HG03060 (cell line): Measurements from ENCODE around the gene XIRP1.

Experiments used
- ATAC-seq: cut with Tn5 transposase; IDR thresholded peaks from one replicate; pipeline ENCODE4 v1.9.1; 2021; ENCODE audit warnings: low read depth, moderate number of reproducible peaks; ENCODE audit not compliant: unreplicated experiment

The XIRP1 gene

GRCh38 chr3:39147711-39148434 lies 44.5 kb downstream of the XIRP1 start:
- ATAC-seq = no peak

GRCh38 chr3:39146611-39147591 lies 45.5 kb downstream of the XIRP1 start:
- no peak for ATAC-seq

- no peak for ATAC-seq
Observed at GRCh38 chr3:39146083-39146501, 46.3 kb downstream of the XIRP1 start.

- no peak for ATAC-seq
Observed at GRCh38 chr3:39144748-39145380, 47.5 kb downstream of the XIRP1 start.

GRCh38 chr3:39144095-39144747 lies 48.2 kb downstream of the XIRP1 start:
- no peak for ATAC-seq

- no peak for ATAC-seq
Observed at GRCh38 chr3:39143051-39143885, 49.1 kb downstream of the XIRP1 start.

- no peak for ATAC-seq
Observed at GRCh38 chr3:39142067-39142466, 50.3 kb downstream of the XIRP1 start.

- ATAC-seq = no peak
Observed at GRCh38 chr3:39141171-39141995, 51.0 kb downstream of the XIRP1 start.

GRCh38 chr3:39140341-39140971 lies 51.9 kb downstream of the XIRP1 start:
- ATAC-seq = no peak

GRCh38 chr3:39139442-39139841 lies 53.0 kb downstream of the XIRP1 start:
- ATAC-seq = no peak

GRCh38 chr3:39138804-39139415 lies 53.5 kb downstream of the XIRP1 start:
- no peak for ATAC-seq

- no peak for ATAC-seq
Observed at GRCh38 chr3:39137991-39138803, 54.2 kb downstream of the XIRP1 start.

GRCh38 chr3:39137435-39137936 lies 54.9 kb downstream of the XIRP1 start:
- ATAC-seq = no peak

GRCh38 chr3:39136533-39137434 lies 55.6 kb downstream of the XIRP1 start:
- ATAC-seq = no peak

GRCh38 chr3:39135170-39135805 lies 57.1 kb downstream of the XIRP1 start:
- ATAC-seq = no peak
